A673 (cell line): ENCODE measurements around the gene GALNT16. TPM values are rescaled to one million over a fixed set of nuclear protein-coding genes. Genes with fewer than 3 reads are reported as not detected.
A peak's percentile ranks its signal among the peaks of the same experiment; 100 is the strongest.

Experiments used
- BruUV-seq: library from RNA; stranded (reverse); fragments of 400-500 nt; replicated peaks from 2 replicates; lab custom pipeline; 2021; lab: Mats Ljungman, UMichigan
- CTCF ChIA-PET: fragments of 300-600 bp; sonication (Branson Sonifier 250); formaldehyde crosslinking; loops from one replicate; lab custom pipeline; 2022; ENCODE audit warnings: antibody characterized with exemption; lab: Charles Lee
- POLR2A ChIA-PET: fragments of 300-600 bp; sonication (Branson Sonifier 250); formaldehyde crosslinking; loops from one replicate; lab custom pipeline; 2022; ENCODE audit warnings: antibody characterized with exemption; ENCODE audit not compliant: low non-redundant PET; lab: Charles Lee
- DNase-seq: peaks from one replicate; pipeline ENCODE4 v3.0.0-alpha.2; 2015; ENCODE audit warnings: low spot score
- H3K27ac ChIP-seq: fragments of 200-600 bp; sonication (generic); 2 replicates; pipeline ENCODE4 v1.5.1; 2016; ENCODE audit warnings: mixed run types, low read depth, mild to moderate bottlenecking, mixed read lengths, antibody characterized with exemption, low read length; ENCODE audit not compliant: poor library complexity, severe bottlenecking
- H3K27me3 ChIP-seq: fragments of 200-600 bp; sonication (generic); replicated peaks from 2 replicates; pipeline ENCODE4 v1.6.1; 2017; ENCODE audit warnings: mixed run types, low read depth, mild to moderate bottlenecking, mixed read lengths, antibody characterized with exemption, low read length; ENCODE audit not compliant: insufficient read depth, poor library complexity
- H3K36me3 ChIP-seq: fragments of 200-600 bp; sonication (generic); 2 replicates; pipeline ENCODE4 v1.6.1; 2016; ENCODE audit warnings: mixed run types, mild to moderate bottlenecking, mixed read lengths, antibody characterized with exemption, low read length; ENCODE audit not compliant: insufficient read depth, poor library complexity, severe bottlenecking
- H3K4me1 ChIP-seq: fragments of 200-600 bp; sonication (generic); 2 replicates; pipeline ENCODE4 v1.6.1; 2017; ENCODE audit warnings: mixed run types, mild to moderate bottlenecking, mixed read lengths, antibody characterized with exemption, low read length; ENCODE audit not compliant: insufficient read depth, poor library complexity, severe bottlenecking
- H3K4me3 ChIP-seq: fragments of 200-600 bp; sonication (generic); 2 replicates; pipeline ENCODE4 v1.5.1; 2016; ENCODE audit warnings: low read depth, mixed run types, mild to moderate bottlenecking, mixed read lengths, low read length; ENCODE audit not compliant: poor library complexity, severe bottlenecking
- H3K9me3 ChIP-seq: fragments of 200-600 bp; sonication (generic); 2 replicates; pipeline ENCODE4 v1.6.1; 2016; ENCODE audit warnings: mixed run types, low read depth, mild to moderate bottlenecking, mixed read lengths, antibody characterized with exemption, low read length; ENCODE audit not compliant: poor library complexity, severe bottlenecking
- EZH2 ChIP-seq: fragments of 200-600 bp; sonication (generic); IDR thresholded peaks from 2 replicates; pipeline ENCODE4 v1.6.1; 2017; ENCODE audit warnings: borderline replicate concordance, low read depth, mild to moderate bottlenecking, mixed read lengths, antibody characterized with exemption, low read length; ENCODE audit not compliant: poor library complexity, severe bottlenecking
- intact Hi-C: fragments of 100-400 bp; cut with micrococcal nuclease; formaldehyde crosslinking; loops from one replicate; pipeline ENCODE4 v1.10.0; 2022; ENCODE audit not compliant: unreplicated experiment
- total RNA-seq: library from RNA; stranded (reverse); gene quantifications from 2 replicates; pipeline ENCODE4 v1.2.3, GENCODE V29; 2021
- TF ChIP-seq, protein P1 (sequence below): fragments of 300-800, 200-600 bp; sonication (generic); conservative IDR thresholded peaks from 2 replicates; pipeline ENCODE4 v1.5.1; 2017; ENCODE audit warnings: low read depth, mild to moderate bottlenecking, antibody characterized with exemption, low read length, moderate library complexity, mixed read lengths

The GALNT16 gene
- total RNA-seq, 1 experiment from 2014 or later: 0.32 TPM

GRCh38 chr14:69224946-69225345, 35.0 kb upstream of the GALNT16 start:
- no peaks in the 10 kb centered on the region for H3K36me3 ChIP-seq
- H3K27ac ChIP-seq: no peak overlapping the region
- H3K4me1 ChIP-seq: peaks cover 13% of the 10 kb centered on the region
- H3K9me3 ChIP-seq: no peaks in the 10 kb centered on the region
- TF ChIP-seq EZH2: no peak
- TF ChIP-seq, protein P1, sequence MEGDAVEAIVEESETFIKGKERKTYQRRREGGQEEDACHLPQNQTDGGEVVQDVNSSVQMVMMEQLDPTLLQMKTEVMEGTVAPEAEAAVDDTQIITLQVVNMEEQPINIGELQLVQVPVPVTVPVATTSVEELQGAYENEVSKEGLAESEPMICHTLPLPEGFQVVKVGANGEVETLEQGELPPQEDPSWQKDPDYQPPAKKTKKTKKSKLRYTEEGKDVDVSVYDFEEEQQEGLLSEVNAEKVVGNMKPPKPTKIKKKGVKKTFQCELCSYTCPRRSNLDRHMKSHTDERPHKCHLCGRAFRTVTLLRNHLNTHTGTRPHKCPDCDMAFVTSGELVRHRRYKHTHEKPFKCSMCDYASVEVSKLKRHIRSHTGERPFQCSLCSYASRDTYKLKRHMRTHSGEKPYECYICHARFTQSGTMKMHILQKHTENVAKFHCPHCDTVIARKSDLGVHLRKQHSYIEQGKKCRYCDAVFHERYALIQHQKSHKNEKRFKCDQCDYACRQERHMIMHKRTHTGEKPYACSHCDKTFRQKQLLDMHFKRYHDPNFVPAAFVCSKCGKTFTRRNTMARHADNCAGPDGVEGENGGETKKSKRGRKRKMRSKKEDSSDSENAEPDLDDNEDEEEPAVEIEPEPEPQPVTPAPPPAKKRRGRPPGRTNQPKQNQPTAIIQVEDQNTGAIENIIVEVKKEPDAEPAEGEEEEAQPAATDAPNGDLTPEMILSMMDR: no peak
- no TSS peak for BruUV-seq
- intact Hi-C loops: no loop called here
- ChIA-PET CTCF (no interaction called here), POLR2A (no interaction called here)
- DNase-seq: no peak
- H3K4me3 ChIP-seq: no peak overlapping the region
- H3K27me3 ChIP-seq: no peaks in the 10 kb centered on the region

DNA sequence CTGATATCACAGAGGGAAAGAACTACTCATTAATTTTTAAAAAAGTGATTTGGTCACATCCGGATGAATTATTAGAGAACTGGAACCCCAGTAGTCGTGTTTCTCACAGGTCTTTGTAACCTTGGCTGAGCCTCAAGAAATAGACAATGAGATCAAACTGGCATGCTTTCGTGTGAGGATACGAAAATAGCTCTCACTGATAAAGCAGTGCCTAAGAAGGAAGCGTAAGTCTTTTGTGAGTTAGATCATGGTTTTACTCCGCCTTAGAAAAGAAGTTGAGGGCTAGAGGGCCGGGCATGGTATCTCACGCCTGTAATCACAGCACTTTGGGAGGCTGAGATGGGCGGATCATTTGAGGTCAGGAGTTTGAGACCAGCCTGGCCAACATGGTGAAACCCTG, 33.8 kb upstream of the GALNT16 start:
- intact Hi-C loops: no loop called here
- Histone ChIP-seq H3K4me3 (no peak overlapping the region), H3K27me3 (no peaks in the 10 kb centered on the region), H3K27ac (no peak overlapping the region), H3K4me1 (peaks cover 13% of the 10 kb centered on the region), H3K36me3 (no peaks in the 10 kb centered on the region), H3K9me3 (no peaks in the 10 kb centered on the region)
- DNase-seq: no peak
- ChIA-PET POLR2A (no interaction called here), CTCF (no interaction called here)
- BruUV-seq: no TSS peak
- TF ChIP-seq EZH2: no peak
- TF ChIP-seq, protein P1: no peak

DNA sequence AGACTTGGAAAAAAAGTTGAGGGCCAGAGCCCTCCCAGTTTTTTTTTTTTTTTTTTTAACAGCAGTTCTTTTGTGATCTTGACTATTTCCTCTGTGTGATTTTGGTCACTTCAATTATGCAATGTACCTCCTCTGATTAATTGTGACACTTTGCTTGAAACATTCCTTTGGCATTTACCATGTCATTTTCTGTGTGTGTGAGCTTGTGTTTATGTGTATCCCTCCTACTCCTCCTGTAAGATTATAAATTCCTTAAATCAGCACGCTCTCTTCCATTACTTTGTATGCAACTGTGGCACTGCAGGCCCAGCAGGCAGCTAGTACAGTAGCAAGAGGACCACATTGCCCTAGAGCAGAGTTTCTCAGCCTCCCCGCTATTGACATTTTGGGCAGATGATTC, 33.2 kb upstream of the GALNT16 start:
- Histone ChIP-seq H3K4me1 (peaks cover 13% of the 10 kb centered on the region), H3K36me3 (no peaks in the 10 kb centered on the region), H3K27me3 (no peaks in the 10 kb centered on the region), H3K4me3 (no peak overlapping the region), H3K9me3 (no peaks in the 10 kb centered on the region), H3K27ac (no peak overlapping the region)
- CTCF ChIA-PET: interaction anchor here (0.6 kb wide), 1 partner anchor 17 kb away, joined by 4 read pairs; no protein-coding TSS in a partner anchor
- DNase-seq: peak; percentile 11
- POLR2A ChIA-PET: no interaction called here
- BruUV-seq: no TSS peak
- intact Hi-C loops: no loop called here
- TF ChIP-seq, protein P1: no peak
- TF ChIP-seq EZH2: no peak
